Hematopoietic multipotent progenitor cell treated with erythropoietin and hydrocortisone succinate and interleukin-3 and kit ligand, for 4 days (in vitro differentiated cells): ENCODE results near the gene CCDC102A.

Experiments used
- DNase-seq: peaks from one replicate; pipeline ENCODE4 v3.0.0-alpha.2; 2015

Gene CCDC102A

DNA sequence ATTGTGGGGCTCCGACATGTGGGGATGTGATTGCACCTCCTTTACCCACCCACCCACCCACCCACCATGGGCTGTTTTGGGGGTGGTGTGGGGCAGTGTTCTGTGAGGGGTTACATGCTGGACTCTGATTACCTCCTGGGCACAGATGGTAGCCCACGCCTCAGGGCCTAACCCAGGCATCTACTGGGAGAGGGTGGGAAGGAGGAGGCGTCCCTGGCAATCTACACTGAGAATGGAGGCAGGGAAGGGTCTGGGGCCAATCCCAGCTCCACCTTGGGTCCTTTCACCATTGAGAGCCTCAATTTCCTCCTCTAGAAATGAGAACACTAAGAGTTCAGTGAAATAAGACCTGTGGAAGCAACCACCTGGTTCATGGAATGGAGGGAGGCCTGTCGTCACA, 38.3 kb downstream of the CCDC102A start:
- DNase-seq, result no peak

DNA sequence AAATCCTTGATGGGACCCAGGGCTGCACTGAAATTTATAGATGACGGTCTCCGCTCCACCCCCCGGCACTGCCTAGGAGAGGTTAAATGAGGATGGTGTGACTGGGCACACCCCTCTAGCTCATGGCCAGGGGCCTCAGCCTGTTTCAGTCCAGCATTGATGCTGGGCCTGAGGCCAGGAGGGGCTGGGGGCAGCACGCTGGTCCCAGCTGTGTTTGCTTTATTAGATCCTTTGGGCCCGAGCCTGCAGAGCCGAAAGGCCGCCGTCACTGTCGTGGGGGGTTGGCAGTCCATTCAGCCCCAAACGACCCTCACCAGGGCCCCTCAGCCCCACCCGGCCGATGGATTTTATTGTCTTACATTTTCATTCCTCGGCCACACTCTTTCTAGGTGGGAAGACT, 39.2 kb downstream of the CCDC102A start:
- DNase-seq, result no peak

DNA sequence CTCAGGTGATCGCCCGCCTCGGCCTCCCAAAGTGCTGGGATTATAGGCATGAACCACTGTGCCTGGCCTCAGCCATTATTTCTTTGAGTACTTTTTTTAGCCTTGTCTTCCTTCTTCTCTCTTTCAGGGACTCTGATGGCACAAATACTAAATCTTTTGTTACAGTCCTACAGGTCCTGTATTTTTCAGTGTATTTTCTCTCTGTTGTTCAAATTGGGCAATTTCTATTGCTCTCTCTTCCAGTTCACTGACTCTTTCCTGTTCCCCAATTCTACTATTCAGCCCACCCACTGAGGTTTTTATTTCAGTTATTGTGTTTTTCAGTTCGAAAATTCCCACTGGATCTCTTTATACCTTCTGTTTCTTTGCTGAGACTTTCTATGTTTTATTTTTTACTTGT, 42.6 kb downstream of the CCDC102A start:
- DNase-seq, result no peak

DNA sequence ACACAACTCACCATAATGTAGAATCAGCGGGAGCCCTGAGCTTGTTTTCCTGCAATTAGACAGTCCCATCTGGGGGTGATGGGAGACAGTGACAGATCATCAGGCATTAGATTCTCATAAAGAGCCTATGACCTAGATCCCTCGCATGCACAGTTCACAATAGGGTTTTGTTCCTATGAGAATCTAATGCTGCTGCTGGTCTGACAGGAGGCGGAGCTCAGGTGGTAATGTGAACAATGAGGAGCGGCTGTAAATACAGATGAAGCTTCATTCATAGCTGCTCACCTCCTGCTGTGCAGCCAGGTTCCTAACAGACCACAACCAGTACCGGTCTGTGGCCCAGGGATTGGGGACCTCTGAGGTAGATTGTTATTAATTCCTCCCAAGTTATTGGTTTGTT, 47.1 kb downstream of the CCDC102A start:
- no peak for DNase-seq

DNA sequence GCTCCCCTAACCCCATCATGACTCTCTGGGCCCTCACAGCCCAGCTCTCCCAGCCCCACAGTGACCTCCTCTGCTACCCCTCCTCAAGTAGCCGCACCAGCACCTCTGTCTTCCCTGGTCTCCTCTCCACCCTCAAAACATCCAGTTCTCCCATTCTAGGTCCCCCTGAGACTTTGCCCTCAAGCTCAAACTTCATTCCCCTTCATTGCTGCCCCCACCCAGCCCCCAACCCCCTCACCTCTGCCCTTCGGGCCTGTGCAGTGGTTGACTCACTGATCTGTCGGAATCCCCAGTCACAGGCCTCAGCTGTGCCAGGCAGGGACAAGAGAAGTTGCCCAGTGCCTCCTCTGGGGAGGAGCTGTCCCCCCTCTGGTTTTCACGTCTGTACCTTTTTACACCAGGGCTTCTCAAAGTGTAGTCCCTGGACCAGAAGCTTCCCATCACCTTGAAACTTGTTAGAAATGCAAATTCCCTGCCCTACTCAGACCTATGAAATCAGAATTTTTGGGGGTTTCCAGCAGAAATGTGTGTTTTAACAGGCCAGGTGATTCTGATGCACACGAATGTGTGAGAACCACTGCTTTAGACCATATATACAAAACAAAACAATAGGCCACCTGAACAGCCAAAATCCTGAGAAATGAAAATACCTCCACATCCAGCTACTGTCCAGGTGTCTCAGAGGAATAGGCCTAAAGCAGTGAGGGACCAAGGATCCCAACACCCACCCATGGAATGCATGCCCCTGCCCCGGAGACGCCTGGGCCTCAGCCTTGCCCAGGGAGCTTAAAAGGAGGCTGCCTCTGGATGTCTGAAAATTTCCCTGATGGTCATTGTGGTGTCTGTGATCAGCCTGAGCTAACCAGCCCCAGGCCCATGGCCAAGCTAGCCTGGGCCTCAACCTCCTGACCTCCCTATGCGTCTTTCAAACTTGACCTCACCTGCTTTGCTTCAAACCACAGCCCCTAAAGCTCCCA, 49.2 kb downstream of the CCDC102A start:
- DNase-seq, result no peak

DNA sequence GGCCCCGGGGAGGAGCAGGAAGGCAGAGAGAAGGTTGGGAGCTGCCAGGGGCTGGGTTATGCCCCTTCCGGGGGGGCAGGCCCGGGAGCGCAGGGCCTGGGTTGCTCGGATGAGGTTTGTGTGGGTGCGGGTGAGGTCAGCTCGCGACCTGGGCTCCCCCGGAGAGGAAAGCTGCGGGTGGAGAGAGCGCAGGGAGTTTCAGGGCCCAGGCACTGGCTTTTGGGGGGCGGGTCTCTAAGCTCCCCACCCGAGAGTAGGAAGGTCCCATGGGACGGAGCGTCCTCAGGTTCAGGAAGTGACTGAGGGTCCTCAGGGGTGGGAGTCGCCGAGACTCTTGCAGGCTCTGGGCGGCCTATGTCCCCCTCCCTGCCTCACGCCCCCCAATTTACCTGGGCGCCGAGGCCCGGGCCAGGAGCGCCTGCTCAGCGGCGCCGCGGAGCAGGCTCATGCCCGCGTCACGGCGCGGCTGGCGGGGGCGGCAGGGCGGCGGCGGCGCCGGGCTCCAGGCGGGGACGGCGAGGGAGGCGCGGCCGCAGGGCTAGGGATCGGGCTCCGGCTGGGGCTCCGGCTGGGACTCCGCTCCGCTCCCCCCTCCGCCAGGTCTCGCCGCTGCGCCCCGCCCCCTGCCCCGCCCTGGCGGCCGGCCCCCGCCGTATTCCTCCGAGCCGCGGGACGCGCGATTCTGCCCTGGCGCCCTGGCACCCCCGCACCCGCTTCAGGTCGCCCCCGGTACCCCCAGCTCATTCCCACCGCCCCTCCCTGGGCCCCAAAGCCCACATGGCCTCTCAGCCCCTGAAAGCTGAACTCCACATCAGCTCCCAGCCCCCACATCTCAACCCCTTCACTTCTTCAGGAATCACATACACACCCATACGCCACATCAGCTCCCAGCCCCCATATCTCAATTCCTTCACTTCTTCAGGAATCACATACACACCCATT, 50.2 kb downstream of the CCDC102A start, which contains the start of gene DOK4:
DOK4 (minus strand) TSS at position 578 of the 942 bp plus-strand sequence. CDS start 6,986 bp downstream, outside the sequence.
- DNase-seq, result peak; percentile 91

DNA sequence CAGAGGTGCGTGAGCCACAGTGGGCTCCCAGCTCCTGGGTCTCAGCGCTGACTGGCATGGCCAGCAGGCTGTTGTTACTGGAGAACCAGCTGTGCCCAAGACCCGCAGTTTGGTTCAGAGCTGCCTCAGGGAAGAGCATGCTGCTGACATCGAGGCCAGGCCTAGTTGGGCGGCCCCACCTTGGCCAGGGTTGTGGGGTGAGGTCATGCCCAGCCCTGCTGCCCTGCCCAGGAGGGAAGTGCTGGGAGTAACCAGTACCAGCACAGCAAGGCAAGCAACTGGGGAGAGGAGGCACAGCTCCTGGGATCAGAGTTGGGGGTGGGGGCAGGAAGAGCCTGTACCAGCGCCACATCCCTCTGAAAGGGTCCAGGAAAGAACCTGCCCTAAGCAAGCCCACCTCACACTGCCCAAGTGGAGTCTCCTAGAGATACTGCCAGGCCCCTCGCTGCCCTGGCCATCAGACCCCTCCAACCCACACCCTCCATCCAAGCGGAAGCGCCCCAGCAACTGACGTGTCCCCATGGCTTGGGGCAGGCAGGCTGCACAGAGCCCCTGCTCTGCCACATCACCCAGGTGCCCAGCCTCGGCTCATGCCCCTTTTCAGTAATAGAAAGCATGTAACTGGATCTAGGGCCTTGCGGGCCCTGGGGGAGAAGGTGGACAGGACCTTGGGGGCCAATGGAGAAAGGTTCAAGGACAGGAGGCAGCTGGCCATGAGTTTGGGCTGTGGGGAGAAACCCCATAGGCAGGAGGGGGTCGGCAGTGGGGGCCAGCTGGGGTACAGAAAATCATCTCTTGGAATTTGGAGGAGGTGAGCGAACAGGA, 51.1 kb downstream of the CCDC102A start:
- DNase-seq, result no peak

DNA sequence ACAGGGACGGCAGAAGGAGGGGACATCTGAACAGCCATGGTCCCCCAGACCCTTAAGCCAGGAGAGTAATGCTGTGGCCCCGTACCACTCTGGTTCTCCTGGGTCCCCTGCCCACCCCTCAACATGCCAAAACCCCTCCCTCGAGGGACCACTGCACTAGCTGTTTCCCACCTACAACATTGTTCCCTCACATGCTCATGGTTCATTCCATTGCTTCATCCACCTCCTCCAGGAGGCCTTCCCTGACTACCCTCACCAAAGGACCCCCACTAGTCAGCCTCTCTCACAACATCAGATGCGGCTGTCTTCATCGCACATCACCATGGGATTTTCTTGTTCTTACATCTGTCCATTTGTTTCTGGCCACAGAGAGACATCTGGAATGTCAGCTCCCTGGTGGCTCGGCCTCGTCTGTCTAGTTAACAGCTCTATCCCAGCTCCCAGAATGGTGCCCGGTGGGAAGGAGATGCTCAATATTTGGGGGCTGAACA, 51.8 kb downstream of the CCDC102A start:
- DNase-seq, result no peak

DNA sequence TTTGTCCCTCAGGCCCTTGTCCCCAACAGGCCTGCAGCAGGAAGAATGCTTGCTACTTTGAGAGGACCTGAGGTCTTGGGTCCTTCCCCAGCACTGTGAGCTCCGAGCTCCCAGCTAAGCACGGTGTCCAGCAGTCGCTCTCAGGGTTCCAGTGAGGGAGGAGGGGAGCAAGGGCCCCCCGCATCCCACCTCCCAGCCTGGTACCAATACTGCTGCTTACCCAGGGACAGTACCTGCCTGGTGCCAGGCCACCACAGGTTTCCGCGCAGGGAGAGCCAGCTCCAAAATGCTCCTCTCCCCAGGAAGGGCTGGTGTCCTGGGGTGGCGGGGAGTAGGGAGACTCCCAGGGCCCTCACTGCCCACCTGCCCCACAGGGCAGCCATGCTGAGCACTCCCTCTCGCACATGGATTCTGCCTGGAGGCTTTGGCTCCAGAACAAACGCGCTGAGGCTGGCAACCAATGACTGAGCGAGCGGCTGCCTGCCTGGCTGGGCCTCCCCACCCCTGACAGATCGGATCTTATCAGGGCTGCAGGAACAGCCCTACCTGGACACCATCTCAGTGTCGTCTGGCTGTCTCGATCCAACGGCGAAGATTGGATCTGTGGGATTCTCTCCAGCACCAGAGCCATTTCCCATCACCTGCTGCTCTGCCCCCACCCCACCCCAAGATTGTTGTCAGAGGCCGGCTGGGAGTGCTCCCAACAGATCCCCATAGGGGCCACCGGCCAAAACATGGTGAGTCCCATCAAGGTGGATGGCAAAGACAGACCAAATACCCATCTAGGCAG, 52.5 kb downstream of the CCDC102A start:
- no peak for DNase-seq

DNA sequence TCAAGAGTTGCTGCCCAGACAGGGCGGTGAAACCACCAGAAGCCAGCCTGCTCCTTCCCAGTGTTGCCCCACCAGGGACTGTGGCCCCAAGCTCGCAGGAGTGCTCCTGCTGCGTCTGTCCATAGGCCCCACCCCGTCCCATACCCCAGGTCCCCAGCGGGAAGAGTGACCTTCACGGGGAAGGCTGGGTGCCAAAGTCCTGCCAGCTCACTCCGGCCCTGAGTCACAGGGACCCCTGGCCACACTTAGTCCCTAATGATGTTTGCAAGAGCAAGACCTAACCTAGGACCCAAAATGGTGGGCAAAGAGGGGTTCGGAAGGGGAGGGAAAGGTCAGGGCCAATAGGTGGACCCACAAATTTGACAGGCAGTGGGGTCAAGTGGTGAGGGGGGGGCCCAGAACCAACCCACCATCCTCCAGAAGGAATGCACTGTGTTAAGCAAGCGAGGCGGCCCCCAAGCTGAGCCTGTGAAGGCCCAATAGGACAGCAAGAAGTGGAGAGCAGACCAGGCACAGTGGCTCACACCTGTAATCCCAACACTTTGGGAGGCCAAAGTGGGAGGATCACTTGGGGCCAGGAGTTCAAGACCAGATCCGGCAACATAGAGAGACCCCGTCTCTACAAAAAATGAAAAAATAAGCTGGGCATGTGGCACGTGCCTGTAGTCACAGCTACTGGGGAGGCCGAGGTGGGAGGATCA, 53.4 kb downstream of the CCDC102A start:
- DNase-seq, result no peak

DNA sequence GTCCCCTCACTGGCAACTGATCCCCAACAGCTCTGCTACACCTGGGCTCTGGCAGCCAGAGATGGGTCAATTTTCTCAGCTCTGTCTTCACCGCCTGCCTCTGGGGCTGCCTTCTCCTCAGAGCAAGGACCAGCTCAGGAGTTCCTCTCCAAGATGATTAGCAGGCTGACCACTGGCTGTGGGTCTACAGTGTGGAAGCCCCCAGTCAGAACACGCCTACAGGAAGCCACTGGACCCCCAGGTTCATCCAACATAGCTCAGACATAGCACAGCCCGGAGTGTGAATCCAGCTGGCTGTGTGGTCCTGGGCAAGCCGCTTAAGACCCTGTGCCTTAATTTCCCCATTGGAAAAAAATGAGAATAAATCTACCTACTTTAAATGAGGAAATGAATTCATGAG, 55.0 kb downstream of the CCDC102A start:
- DNase-seq, result no peak

DNA sequence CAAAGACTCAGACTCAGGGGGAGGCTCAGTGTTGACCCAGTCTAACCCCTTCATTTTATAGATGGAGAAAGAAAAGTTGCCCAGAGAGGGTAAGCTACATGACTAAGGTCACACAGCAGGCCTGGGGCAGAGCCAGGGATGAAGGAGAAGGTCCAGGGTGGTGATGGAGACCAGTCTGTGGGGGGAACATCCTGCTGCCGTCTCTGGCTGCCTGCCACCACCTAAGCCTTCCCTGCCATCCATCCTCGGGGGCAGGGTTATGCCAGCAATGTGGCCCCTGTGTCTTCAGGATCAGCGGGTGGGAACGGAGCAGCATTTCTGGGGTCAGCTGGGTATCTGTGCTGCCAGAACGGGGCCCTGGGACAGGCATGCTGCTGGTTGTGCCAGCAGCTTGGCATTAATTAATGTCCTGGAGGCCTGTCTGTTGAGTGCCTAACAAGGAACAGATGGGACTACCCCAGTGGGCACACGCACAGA, 55.6 kb downstream of the CCDC102A start:
- no peak for DNase-seq

DNA sequence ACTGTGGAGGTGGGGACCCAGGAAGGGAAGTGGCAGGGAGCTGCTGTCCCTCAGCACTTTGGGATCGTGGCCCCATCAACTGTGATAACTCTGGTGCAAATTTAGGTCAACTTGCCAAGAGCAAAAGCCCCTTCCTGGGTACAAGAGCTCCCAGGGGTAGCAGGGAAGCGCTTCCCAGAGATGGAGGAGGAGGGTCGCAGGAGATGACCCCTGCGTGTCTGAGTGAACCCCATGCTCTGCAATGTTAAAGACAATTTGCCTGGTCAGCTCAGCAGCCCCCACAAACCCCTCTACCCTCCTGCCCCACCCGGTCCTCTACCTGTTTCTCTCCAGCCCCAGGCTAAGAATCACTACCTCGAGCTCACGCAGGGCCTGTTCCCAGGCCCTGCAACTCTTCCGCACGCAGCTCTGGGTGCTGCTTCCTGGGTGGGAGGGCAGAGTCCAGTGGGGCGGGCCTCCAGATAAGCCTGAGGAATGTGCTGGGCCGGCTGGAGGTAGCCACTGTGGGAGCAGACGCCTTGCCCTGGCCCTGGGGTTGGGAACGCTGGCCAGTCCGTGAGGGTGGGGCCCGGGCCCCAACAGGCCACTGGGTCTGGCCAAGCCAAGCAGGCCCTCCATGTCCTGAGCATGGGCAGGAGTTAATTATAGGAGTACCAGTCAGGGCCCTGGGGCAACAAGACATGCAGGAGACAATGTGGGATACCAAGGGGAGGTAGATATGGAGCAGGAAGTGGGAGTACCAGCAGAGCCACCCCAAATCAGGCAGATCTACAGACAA, 56.2 kb downstream of the CCDC102A start:
- DNase-seq, result no peak

DNA sequence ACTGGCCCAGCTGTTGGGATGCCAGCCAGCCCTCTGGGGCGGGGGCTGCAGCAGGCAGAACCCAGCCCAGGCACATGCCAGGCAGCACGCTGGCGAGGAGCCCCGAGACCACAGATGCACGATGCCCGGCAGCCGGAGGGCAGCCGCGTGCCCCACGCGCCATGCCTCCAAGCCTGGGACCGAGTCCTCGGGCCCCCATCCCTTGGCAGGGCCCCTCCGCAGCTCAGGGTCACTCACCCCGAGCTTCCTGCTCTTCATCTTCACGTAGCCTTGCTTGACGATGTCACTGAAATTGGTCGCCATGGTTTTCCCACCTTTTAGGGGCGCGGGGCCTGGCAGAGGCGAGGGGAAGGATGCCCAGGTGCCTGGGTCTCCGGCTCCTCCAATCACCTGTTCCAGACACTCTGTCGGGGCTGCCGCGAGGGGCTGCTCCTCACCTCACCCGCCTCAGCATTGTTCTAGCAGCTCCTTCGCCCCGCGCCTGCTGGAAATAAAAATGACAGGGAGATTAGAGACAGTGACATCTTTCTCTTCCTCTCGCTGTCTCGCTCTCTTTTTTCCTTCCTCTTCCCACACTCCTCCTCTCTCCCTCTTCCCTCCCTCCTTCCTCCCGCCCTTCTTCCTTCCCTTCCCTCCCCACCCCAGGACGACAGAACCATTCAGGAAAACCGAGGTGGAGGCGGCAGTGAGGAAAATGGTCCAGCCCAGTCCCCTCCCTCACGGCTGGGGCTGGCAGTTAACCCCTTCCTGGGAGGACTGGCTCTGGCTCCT, 57.0 kb downstream of the CCDC102A start:
- no peak for DNase-seq

DNA sequence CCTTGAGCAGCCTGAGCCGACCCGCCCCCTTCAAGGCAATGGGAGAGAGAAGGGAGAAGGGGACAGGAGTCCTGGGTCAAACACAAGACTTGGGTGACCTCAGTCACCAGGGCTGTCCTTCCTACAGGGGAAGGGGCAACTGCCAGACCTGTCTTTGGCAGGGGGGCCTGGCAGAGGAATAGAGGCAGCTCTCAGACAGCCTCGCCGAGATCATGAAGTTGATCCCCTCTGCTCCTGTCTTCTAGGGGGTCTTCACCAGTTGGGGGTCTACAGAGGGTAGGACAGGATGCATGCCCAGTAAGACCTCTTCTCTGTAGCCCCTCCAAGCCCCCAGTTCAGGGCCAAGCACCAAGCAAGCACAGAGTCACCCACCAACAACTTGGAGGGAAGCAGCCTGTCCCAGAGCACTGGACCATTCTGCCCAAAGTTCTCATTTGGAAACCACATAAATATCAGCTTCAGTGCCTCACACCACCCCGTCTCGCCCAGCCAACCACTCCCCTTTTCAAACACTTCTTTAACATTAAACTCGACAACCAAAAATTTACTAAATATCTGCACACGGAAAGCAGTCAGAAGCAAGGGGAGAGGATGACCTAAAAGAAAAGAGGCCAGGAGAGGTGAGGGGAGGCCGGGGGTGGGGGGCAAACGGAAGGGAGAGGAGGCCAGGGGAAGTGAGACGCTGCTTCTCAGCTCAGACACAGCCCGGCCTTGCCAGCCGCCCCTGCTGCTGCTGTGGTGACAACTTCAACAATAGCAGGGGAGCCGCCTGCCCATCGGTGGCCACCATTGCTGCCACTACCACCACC, 57.8 kb downstream of the CCDC102A start:
- no peak for DNase-seq

DNA sequence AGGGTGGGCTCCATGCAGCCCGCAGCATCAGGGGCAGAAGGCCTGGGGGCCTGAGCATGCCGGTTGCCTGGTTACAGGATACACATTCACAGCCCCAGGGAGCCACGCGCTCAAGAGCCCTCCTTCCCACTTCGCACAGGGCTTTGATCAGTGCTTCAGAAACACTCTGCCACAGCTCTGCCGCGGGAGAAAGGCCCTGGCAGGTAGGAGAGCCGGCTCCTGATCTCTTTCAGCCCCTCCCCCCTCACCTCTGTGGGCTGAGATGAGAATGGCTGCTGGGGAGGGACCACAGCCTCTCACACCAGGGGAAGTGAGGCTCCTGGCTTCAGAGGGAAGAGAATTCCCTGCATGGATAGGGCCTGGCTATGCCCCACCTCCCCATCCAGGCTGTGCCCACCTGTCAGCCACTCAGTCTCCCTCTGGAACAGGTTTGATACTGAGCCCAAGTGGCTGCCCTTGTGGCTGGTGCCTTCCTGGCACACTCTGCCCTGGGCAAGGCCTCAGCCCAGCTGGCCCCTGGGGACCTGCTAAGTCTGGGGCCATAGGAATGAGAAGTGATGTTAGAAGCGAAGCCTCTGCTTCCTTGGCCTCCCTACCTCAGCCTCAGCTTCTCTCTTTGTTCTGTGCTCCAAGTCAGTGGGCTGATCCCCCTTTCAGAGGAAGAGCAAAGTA, 58.7 kb downstream of the CCDC102A start:
- DNase-seq, result no peak
